AG04450 (cell line): ENCODE results near the gene PHF23. TPM values are rescaled to one million over a fixed set of nuclear protein-coding genes. Genes with fewer than 3 reads are reported as not detected.

ENCODE experiments used
- CTCF ChIA-PET: fragments of 300-600, 350-600 bp; formaldehyde crosslinking; extraction: SDS; loops from one replicate; lab custom pipeline; 2022; ENCODE audit warnings: antibody characterized with exemption, inconsistent platforms; lab: Charles Lee
- POLR2A ChIA-PET: fragments of 350-600 bp; formaldehyde crosslinking; extraction: SDS; loops from one replicate; lab custom pipeline; 2021; ENCODE audit warnings: antibody characterized with exemption, inconsistent platforms; lab: Yijun Ruan, JAX
- DNase-seq: peaks from one replicate; pipeline ENCODE4 v3.0.0-alpha.2; 2011; ENCODE audit warnings: low read depth, low spot score
- H3K27ac ChIP-seq: one replicate; pipeline ENCODE4 v1.5.1; 2012; ENCODE audit warnings: low read depth, low read length, control low read depth
- H3K27me3 ChIP-seq: one replicate; pipeline ENCODE4 v1.6.0; 2012; ENCODE audit warnings: low read length; ENCODE audit not compliant: control insufficient read depth, insufficient read depth
- H3K4me3 ChIP-seq: 2 replicates; pipeline ENCODE4 v1.5.1; 2011; ENCODE audit warnings: mild to moderate bottlenecking, low read depth, low read length, control low read depth
- H3K9me3 ChIP-seq: 2 replicates; pipeline ENCODE4 v1.5.1; 2012; ENCODE audit warnings: low read length; ENCODE audit not compliant: control insufficient read depth, insufficient read depth
- CTCF ChIP-seq: IDR thresholded peaks from 2 replicates; pipeline ENCODE4 v1.5.1; 2011; ENCODE audit warnings: low read depth, low read length, control low read depth, inconsistent platforms
- polyA plus RNA-seq: library from polyadenylated mRNA; depleted of rRNA; stranded (reverse); fragments of >200 nt; gene quantifications from 2 replicates; pipeline ENCODE4 v1.2.3, GENCODE V29; 2011

The PHF23 gene
- polyA plus RNA-seq, 1 experiment: 56.3 TPM

GRCh38 chr17:7219229-7219811 lies 19.9 kb downstream of the PHF23 start:
- H3K4me3 ChIP-seq: peak overlapping the region; percentile 86
- no peaks in the 10 kb centered on the region; the same call in 1 of the 2 replicates for H3K9me3 ChIP-seq
- POLR2A ChIA-PET: interaction anchor here (0.7 to 4.2 kb wide), 9 partner anchors 15 to 183 kb away, joined by 3 to 42 read pairs (median 8); partner anchors contain the start of genes CTDNEP1, DVL2, ELP5 and GABARAP
- peak overlapping the region; percentile 39 for H3K27ac ChIP-seq
- no peaks in the 10 kb centered on the region for H3K27me3 ChIP-seq
- CTCF ChIA-PET: interaction anchor here (2.1 kb wide), 1 partner anchor 174 kb away, joined by 10 read pairs; no protein-coding TSS in a partner anchor
- DNase-seq: no peak
- TF ChIP-seq CTCF: no peak

GRCh38 chr17:7218758-7219157 lies 20.5 kb downstream of the PHF23 start:
- CTCF ChIA-PET: interaction anchor here (2.1 kb wide), 1 partner anchor 173 kb away, joined by 10 read pairs; no protein-coding TSS in a partner anchor
- TF ChIP-seq CTCF: no peak
- Histone ChIP-seq H3K9me3 (no peaks in the 10 kb centered on the region; the same call in 1 of the 2 replicates), H3K27me3 (no peaks in the 10 kb centered on the region), H3K4me3 (no peak overlapping the region), H3K27ac (no peak overlapping the region)
- no peak for DNase-seq
- POLR2A ChIA-PET: interaction anchor here (0.7 to 4.2 kb wide), 2 partner anchors 15 to 136 kb away, joined by 3 to 42 read pairs; partner anchors contain the start of genes DVL2 and TMEM95

- Histone ChIP-seq H3K9me3 (no peaks in the 10 kb centered on the region; the same call in 1 of the 2 replicates), H3K4me3 (peak overlapping the region; percentile 72), H3K27ac (peak overlapping the region; percentile 52), H3K27me3 (no peaks in the 10 kb centered on the region)
- no peak for TF ChIP-seq CTCF
- DNase-seq: no peak
- ChIA-PET POLR2A (no interaction called here), CTCF (interaction anchor here (1.7 kb wide), 1 partner anchor 172 kb away, joined by 5 read pairs; no protein-coding TSS in a partner anchor)
These were observed 21.1 kb downstream of the PHF23 start for GRCh38 chr17:7218166-7218565.

GRCh38 chr17:7217113-7217987 lies 21.9 kb downstream of the PHF23 start:
- no peaks in the 10 kb centered on the region; the same call in 1 of the 2 replicates for H3K9me3 ChIP-seq
- CTCF ChIA-PET: interaction anchor here (0.7 to 1.7 kb wide), 2 partner anchors 25 to 171 kb away, joined by 3 to 5 read pairs; no protein-coding TSS in a partner anchor
- no peak for DNase-seq
- peak overlapping the region; percentile 52 for H3K27ac ChIP-seq
- POLR2A ChIA-PET: no interaction called here
- no peaks in the 10 kb centered on the region for H3K27me3 ChIP-seq
- TF ChIP-seq CTCF: no peak
- peak overlapping the region; percentile 72 for H3K4me3 ChIP-seq
